Effector memory CD4-positive, alpha-beta T cell (primary cell): ENCODE results near the gene LYRM2.

ENCODE experiments used
- DNase-seq, 3 donors: peaks; one replicate each; pipeline ENCODE4 v3.0.0-alpha.2; 2020
- H3K27ac ChIP-seq: 2 replicates; pipeline ENCODE4 v1.7.0; 2013; ENCODE audit warnings: mild to moderate bottlenecking, low read length, moderate library complexity; ENCODE audit not compliant: insufficient read depth, poor library complexity, severe bottlenecking
- H3K27me3 ChIP-seq: replicated peaks from 2 replicates; pipeline ENCODE4 v1.7.0; 2013; ENCODE audit warnings: mild to moderate bottlenecking, low read length; ENCODE audit not compliant: insufficient read depth, control insufficient read depth, poor library complexity, severe bottlenecking
- H3K36me3 ChIP-seq: 2 replicates; pipeline ENCODE4 v1.7.0; 2013; ENCODE audit warnings: mild to moderate bottlenecking, low read length, moderate library complexity; ENCODE audit not compliant: control insufficient read depth, insufficient read depth
- H3K4me1 ChIP-seq: 2 replicates; pipeline ENCODE4 v1.7.0; 2013; ENCODE audit warnings: low read length, mild to moderate bottlenecking; ENCODE audit not compliant: control insufficient read depth, insufficient read depth, poor library complexity, severe bottlenecking
- H3K4me3 ChIP-seq: 2 replicates; pipeline ENCODE4 v1.7.0; 2013; ENCODE audit warnings: low read length, low read depth, mild to moderate bottlenecking; ENCODE audit not compliant: insufficient read depth, poor library complexity, severe bottlenecking
- H3K9me3 ChIP-seq: 2 replicates; pipeline ENCODE4 v1.7.0; 2013; ENCODE audit warnings: mild to moderate bottlenecking, low read length, moderate library complexity; ENCODE audit not compliant: control insufficient read depth

LYRM2 gene

GRCh38 chr6:89675949-89676748, 37.6 kb upstream of the LYRM2 start:
- DNase-seq: no peak

GRCh38 chr6:89670935-89671565, 32.5 kb upstream of the LYRM2 start:
- no peaks in the 10 kb centered on the region for H3K9me3 ChIP-seq
- DNase-seq: no peak
- no peak overlapping the region for H3K4me3 ChIP-seq
- no peaks in the 10 kb centered on the region for H3K4me1 ChIP-seq
- no peaks in the 10 kb centered on the region for H3K27me3 ChIP-seq
- no peak overlapping the region for H3K27ac ChIP-seq
- peaks cover 89% of the 10 kb centered on the region for H3K36me3 ChIP-seq

More at GRCh38 chr6:89675949-89676748, 37.6 kb upstream of the LYRM2 start:
- Histone ChIP-seq H3K36me3 (peaks cover 85% of the 10 kb centered on the region), H3K27me3 (no peaks in the 10 kb centered on the region), H3K4me1 (no peaks in the 10 kb centered on the region), H3K4me3 (no peak overlapping the region), H3K27ac (no peak overlapping the region), H3K9me3 (no peaks in the 10 kb centered on the region)

- no peaks in the 10 kb centered on the region for H3K4me1 ChIP-seq
- no peaks in the 10 kb centered on the region for H3K9me3 ChIP-seq
- no peak for DNase-seq
- H3K27ac ChIP-seq: no peak overlapping the region
- H3K27me3 ChIP-seq: no peaks in the 10 kb centered on the region
- peaks cover 85% of the 10 kb centered on the region for H3K36me3 ChIP-seq
- no peak overlapping the region for H3K4me3 ChIP-seq
Measured at GRCh38 chr6:89669002-89669401, 30.5 kb upstream of the LYRM2 start.

- peaks cover 81% of the 10 kb centered on the region for H3K36me3 ChIP-seq
- no peaks in the 10 kb centered on the region for H3K4me1 ChIP-seq
- DNase-seq: no peak
- no peak overlapping the region for H3K4me3 ChIP-seq
- H3K27ac ChIP-seq: no peak overlapping the region
- H3K27me3 ChIP-seq: no peaks in the 10 kb centered on the region
- H3K9me3 ChIP-seq: no peaks in the 10 kb centered on the region
Measured at GRCh38 chr6:89667872-89668556, 29.5 kb upstream of the LYRM2 start.

GRCh38 chr6:89662659-89663223, 24.2 kb upstream of the LYRM2 start:
- Histone ChIP-seq H3K36me3 (peaks cover 76% of the 10 kb centered on the region), H3K27ac (no peak overlapping the region), H3K9me3 (no peaks in the 10 kb centered on the region), H3K4me3 (no peak overlapping the region), H3K27me3 (no peaks in the 10 kb centered on the region), H3K4me1 (no peaks in the 10 kb centered on the region)
- DNase-seq: no peak

GRCh38 chr6:89661559-89661958, 23.0 kb upstream of the LYRM2 start:
- Histone ChIP-seq H3K4me3 (no peak overlapping the region), H3K27me3 (no peaks in the 10 kb centered on the region), H3K27ac (no peak overlapping the region), H3K9me3 (no peaks in the 10 kb centered on the region), H3K4me1 (no peaks in the 10 kb centered on the region), H3K36me3 (peaks cover 76% of the 10 kb centered on the region)
- no peak for DNase-seq

GRCh38 chr6:89660981-89661380, 22.4 kb upstream of the LYRM2 start:
- Histone ChIP-seq H3K4me1 (no peaks in the 10 kb centered on the region), H3K27ac (no peak overlapping the region), H3K9me3 (no peaks in the 10 kb centered on the region), H3K36me3 (peaks cover 76% of the 10 kb centered on the region), H3K4me3 (no peak overlapping the region), H3K27me3 (no peaks in the 10 kb centered on the region)
- DNase-seq: no peak

- H3K27me3 ChIP-seq: no peaks in the 10 kb centered on the region
- no peak overlapping the region for H3K4me3 ChIP-seq
- no peak overlapping the region for H3K27ac ChIP-seq
- H3K36me3 ChIP-seq: peaks cover 67% of the 10 kb centered on the region
- H3K4me1 ChIP-seq: no peaks in the 10 kb centered on the region
- DNase-seq: no peak
- no peaks in the 10 kb centered on the region for H3K9me3 ChIP-seq
Measured at GRCh38 chr6:89657445-89658158, 19.1 kb upstream of the LYRM2 start.

GRCh38 chr6:89655122-89655521, 16.6 kb upstream of the LYRM2 start:
- Histone ChIP-seq H3K36me3 (peaks cover 69% of the 10 kb centered on the region), H3K27ac (no peak overlapping the region), H3K4me3 (no peak overlapping the region), H3K9me3 (no peaks in the 10 kb centered on the region), H3K4me1 (no peaks in the 10 kb centered on the region), H3K27me3 (no peaks in the 10 kb centered on the region)
- DNase-seq: no peak
